ENCODE results near the gene ENAH. TPM values are rescaled to one million over a fixed set of nuclear protein-coding genes. Genes with fewer than 3 reads are reported as not detected.

Gene ENAH
- total RNA-seq, 4 donors from 2014 or later = 8.6 to 42.5 (median 35.9) TPM

DNA sequence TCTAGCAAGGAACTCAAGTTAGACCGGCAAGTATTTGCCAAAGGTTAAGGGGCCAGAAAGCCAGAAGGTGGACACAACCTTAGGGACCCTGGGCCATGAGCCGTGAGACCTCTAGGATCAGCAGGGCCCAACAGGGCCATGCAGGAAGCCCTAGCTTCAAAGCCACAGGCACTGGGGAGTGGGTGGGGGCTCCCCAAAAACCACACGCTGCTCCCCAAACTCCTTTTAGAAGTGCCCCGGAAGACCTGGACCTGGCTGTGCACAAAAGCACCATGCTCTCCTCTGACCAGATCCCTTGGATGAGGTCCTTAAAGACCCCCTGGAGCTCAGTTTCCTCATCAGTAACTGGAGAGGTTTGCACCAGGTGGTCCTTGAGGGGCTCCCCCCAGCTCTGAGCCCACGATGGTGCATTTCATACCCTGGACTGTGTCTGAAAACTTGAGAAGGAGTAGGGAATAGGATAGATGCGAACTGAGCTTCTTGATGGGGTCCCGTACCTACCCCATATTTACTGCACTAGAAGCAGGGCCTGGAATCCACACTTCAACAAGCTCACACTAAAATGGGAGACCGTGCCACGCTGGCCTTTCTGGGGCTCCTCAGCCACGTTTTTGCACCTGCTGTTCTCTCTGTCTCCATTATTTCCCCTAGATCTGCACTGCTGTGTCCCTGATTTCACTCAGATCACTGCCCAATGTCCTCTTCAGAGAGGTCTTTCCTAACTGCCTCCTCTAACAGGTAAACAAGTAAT lies 184.5 kb downstream of the ENAH start:
- H3K4me3 ChIP-seq = peak overlapping the region in 3 of 4 donors; percentile 30 to 60 (median 42)
- WGBS, 2 donors = 67 to 79% methylated on average over 5 to 6 of the region's 10 CpGs
- H3K9me3 ChIP-seq = no peaks in the 10 kb centered on the region
- TF ChIP-seq, protein P1, sequence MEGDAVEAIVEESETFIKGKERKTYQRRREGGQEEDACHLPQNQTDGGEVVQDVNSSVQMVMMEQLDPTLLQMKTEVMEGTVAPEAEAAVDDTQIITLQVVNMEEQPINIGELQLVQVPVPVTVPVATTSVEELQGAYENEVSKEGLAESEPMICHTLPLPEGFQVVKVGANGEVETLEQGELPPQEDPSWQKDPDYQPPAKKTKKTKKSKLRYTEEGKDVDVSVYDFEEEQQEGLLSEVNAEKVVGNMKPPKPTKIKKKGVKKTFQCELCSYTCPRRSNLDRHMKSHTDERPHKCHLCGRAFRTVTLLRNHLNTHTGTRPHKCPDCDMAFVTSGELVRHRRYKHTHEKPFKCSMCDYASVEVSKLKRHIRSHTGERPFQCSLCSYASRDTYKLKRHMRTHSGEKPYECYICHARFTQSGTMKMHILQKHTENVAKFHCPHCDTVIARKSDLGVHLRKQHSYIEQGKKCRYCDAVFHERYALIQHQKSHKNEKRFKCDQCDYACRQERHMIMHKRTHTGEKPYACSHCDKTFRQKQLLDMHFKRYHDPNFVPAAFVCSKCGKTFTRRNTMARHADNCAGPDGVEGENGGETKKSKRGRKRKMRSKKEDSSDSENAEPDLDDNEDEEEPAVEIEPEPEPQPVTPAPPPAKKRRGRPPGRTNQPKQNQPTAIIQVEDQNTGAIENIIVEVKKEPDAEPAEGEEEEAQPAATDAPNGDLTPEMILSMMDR (IDR thresholded peaks at IDR 0.05) = no peak
- DNase-seq = no peak
- no peaks in the 10 kb centered on the region for H3K27me3 ChIP-seq
- H3K36me3 ChIP-seq = no peaks in the 10 kb centered on the region
- peaks cover 5 to 51% (median 17%) of the 10 kb centered on the region in 3 donors for H3K4me1 ChIP-seq
- peak overlapping the region in 3 of 4 donors; percentile 67 to 92 (median 85) for H3K27ac ChIP-seq
- intact Hi-C loops (cut with DNase I) = no loop called here

DNA sequence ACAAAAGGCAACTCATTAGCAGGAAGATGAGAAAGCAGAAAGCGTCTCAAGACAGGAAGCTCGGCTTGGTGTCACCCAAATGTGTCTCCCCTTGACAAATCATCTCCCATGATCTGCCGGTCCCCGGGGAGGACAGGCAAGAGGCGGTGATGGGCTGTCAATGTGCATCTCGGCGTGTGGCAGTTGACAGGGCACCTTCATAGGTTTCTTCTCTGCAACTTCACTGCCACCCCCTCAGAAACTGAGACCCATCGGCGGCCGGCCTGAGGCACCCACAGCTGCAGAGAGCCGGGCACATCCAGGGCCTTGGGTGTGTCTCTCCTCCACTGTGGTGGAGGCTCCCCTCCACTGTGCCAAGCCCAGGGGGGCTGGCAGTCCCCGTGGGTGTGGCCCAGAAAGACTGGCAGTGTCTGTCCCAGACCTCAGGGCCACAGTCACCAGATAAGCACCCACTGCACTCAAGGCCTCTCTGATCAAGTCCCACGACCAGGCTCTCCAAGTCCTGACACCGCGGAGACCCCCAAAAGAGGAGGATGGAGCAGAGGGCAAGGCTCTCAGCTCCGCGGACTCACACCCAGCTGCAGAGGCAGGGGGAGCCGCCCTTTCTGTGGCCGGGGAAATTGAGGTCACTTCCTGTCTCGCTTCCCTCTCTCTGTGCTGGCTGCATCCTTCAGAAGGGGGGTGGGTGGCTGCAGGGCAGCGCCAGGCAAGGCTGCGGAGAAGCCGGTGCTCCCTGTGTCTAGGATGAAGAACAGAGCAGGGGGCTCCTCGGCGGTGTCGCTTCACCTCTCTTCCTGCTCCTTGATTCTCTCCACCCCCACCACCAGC lies 185.5 kb downstream of the ENAH start:
- no peaks in the 10 kb centered on the region for H3K27me3 ChIP-seq
- H3K27ac ChIP-seq = peak overlapping the region; percentile 67 to 92 (median 79)
- DNase-seq = peak; percentile 60
- no peaks in the 10 kb centered on the region for H3K9me3 ChIP-seq
- peaks cover 15 to 58% (median 27%) of the 10 kb centered on the region in 3 donors for H3K4me1 ChIP-seq
- intact Hi-C loops (cut with DNase I) = no loop called here
- peak overlapping the region in 3 of 4 donors; percentile 30 to 60 (median 42) for H3K4me3 ChIP-seq
- H3K36me3 ChIP-seq = no peaks in the 10 kb centered on the region
- TF ChIP-seq, protein P1 (IDR thresholded peaks at IDR 0.05) = no peak
- TF ChIP-seq POLR2A (IDR thresholded peaks at IDR 0.05) = peak in 2 of 4 donors; percentile 35 to 79
- WGBS, 2 donors = 50 to 74% methylated on average over 7 of the region's 26 CpGs

DNA sequence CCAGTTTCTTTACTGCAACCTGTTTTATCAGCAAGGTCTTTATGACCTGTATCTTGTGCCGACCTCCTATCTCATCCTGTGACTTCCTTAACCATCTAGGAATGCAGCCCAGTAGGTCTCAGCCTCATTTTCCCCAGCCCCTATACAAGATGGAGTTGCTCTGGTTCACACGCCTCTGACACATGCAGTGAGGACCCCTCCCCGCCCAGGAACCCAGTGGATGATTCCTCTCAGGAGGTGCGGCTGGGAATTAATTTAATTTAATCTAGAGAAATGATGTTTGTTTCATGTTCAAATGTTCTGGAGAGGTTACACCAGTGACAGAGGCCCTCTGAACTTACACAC lies 186.1 kb downstream of the ENAH start:
- Histone ChIP-seq H3K4me3 (no peak overlapping the region), H3K9me3 (no peaks in the 10 kb centered on the region), H3K27ac (peak overlapping the region; percentile 67 to 92 (median 79)), H3K4me1 (peaks cover 20 to 64% (median 33%) of the 10 kb centered on the region in 3 donors), H3K36me3 (no peaks in the 10 kb centered on the region), H3K27me3 (no peaks in the 10 kb centered on the region)
- intact Hi-C loops (cut with DNase I) = no loop called here
- DNase-seq = no peak
- WGBS, 2 donors = 70 to 81% methylated on average over 4 of the region's 4 CpGs
- no peak for TF ChIP-seq POLR2A (IDR thresholded peaks at IDR 0.05)
- TF ChIP-seq, protein P1 (IDR thresholded peaks at IDR 0.05) = no peak

- no peaks in the 10 kb centered on the region for H3K36me3 ChIP-seq
- intact Hi-C loops (cut with DNase I) = no loop called here
- H3K27me3 ChIP-seq = no peaks in the 10 kb centered on the region
- H3K27ac ChIP-seq = no peak overlapping the region
- H3K9me3 ChIP-seq = no peaks in the 10 kb centered on the region
- WGBS, 2 donors = 82 to 96% methylated on average over 14 to 16 of the region's 26 CpGs
- peaks cover 29 to 73% (median 42%) of the 10 kb centered on the region in 3 donors for H3K4me1 ChIP-seq
- no peak for DNase-seq
- H3K4me3 ChIP-seq = no peak overlapping the region
- no peak for TF ChIP-seq POLR2A (IDR thresholded peaks at IDR 0.05)
- TF ChIP-seq, protein P1 (IDR thresholded peaks at IDR 0.05) = no peak
Measured at GRCh38 chr1:225465793-225466517, 187.0 kb downstream of the ENAH start.

Measured in esophagus squamous epithelium (tissue), 5 donors.